COLO668 (cell line): ENCODE results near the gene TMEM255B.

ENCODE experiments used
- DNase-seq: peaks from one replicate; lab custom pipeline; 2025; ENCODE audit not compliant: unreplicated experiment; lab: John Stamatoyannopoulos, UW

TMEM255B gene

DNA sequence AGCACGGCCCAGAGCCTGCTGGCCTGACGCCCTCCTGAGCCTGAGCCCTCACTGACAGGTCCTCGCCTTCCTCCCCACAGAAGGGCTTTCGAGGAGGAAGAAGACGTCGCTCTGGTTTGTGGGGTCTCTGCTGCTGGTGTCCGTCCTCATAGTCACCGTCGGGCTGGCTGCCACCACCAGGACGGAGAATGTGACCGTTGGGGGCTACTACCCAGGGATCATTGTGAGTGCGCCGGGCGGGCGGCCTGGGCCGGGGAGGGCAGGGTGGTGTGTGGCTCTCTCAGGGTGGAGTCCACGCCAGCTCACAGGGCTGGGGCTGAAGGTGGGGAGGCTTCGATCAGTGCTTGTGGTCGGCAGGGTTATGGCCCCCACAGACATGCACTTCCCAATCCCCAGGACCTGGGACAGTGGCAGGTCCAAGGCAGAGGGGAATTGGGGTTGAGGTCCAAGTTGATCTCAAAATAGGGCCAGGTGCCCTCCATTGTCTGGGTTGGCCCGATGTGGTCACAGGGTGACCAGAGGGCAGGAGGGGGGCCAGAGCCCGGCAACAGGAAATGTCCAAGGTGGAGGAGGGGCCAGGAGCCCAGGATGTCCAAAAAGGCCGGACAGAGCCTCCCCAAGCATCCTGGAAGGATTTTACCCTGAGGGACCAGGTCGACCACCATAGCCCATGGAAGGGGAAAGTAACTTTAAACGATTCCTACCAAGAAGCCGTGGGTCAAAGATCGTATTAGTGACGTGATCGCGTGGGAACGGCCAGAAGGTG is 7.2 kb downstream of the TMEM255B start:
- DNase-seq: no peak

DNA sequence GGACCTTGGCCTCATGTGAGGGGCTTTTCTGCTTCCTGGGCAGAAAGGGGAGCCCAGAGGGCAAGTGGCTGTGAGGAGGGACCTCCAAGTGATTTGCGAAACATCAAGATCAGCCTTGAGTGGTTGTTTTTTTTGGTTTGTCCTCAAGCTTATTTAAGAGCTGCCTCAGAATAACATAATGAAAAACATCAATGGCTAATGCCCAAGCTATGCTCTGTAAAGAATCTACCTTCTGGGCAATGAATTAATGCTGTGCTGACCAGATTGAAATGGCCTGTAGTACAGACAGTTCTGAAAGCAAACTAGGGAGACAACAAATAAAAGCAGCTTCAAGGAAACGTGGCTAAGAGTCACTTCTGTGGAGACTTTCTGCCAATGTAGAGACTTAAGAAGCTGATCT is 8.3 kb downstream of the TMEM255B start:
- no peak for DNase-seq

DNA sequence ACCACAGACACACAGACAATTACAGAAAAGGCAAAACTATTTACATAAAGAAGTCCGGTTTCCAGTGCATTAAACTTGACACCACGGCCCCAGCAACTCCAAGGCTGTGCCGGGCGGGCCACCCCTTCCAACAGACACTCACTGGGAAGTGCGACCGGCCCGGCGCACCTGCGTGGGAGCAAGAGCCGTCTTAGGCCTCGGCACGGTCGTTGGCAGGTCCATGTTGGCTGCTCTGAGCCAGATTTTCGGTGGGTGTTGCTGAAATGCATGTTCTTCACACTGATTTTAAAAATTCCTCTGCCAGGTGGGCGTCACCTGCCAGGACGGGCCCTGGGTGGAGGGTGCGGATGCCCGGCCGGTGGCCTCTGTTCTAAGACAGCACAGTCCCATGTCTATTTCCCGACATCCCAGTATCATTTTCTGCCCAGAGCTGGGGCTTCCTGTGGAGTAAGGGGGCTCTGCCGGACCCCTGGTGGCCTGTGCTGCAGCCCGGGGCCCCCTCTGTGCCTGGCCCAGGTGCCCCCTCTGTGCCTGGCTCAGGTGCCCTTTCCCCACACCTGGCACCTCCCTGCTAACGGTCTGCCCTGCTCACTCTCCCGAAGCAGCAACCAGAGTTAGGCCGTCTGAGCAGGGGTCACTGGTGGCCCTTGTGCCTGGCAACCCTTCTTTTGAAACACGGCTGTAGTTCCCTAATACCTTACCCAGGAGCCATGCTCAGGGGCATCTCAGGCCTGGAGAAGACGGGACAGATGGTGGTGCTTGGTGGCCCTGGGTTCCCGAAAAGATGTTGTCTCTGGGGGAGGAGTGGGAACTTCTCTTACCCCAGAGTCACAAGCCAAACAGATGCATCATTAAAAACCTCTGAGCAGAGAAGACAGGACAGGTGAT is 9.2 kb downstream of the TMEM255B start:
- DNase-seq: no peak

DNA sequence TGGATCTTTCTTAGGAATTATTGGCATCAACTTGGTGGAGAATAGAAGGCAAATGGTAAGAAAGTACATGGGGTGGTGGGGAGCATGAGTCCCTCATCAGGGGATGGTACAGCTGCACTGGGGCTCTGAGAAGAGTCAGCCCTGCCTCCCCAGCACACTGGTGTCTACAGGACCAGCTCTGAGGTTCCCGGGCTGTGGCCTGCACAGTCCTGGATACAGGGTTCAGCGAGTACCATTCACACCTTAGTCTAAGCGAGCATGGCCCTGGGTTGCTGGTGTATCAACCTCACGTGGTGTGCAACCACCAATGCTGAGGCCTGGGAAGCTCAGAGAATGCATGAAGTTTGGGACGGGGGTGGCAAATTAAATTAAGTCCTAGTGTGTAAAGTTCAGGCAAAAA is 10.1 kb downstream of the TMEM255B start:
- no peak for DNase-seq

DNA sequence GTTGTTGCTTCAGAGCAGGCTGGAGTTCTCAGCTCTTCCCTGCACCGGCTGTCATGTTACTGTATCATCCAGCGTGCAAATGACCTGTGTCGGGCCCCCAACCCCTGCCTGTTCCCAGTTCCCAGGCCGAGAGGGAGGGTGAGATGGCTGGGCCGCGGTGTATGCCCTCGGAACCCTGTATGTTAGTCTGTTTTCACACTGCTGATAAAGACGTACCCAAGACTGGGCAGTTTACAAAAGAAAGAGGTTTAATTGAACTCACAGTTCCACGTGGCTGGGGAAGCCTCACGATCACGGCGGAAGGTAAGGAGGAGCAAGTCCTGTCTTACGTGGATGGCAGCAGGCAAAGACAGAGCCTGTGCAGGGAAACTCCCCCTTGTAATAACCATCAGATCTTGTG is 10.9 kb downstream of the TMEM255B start:
- DNase-seq: no peak

DNA sequence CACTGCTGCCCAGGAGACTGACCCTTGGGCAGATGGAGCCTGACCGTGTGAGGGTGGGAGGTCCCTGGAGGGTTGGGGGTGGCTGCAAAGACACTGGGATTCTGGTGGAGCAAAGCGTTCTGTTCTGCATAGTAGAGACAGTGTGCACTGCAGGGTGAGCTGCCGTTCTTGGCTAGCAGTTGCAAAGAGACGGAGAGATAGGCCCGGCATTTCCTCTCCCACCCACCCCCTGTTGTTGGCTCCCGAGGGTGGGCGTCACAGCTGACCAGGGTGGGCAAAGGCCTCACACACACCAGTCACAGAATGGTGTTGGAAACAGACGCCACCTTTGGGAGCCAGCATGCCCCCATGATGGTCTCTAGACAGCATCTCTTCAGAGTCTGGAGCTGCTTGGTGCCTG is 11.4 kb downstream of the TMEM255B start:
- DNase-seq: no peak

DNA sequence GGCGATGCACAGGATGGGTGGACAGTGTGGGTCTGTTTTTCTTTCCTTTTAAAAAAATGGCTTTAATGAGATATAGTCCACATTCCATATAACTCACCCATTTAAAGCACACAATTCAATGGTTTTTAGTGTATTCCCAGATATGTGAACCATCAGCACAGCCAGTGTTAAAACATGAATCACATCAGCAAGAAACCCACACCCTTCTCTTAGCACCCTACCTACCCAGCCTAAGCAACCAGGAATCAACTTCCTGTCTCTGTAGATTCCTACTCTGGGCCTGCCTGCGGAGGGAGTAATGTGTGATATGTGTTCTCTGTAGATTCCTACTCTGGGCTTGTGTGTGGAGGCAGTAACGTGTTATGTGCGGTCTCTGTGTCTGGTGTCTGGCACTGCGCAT is 11.9 kb downstream of the TMEM255B start:
- no peak for DNase-seq

DNA sequence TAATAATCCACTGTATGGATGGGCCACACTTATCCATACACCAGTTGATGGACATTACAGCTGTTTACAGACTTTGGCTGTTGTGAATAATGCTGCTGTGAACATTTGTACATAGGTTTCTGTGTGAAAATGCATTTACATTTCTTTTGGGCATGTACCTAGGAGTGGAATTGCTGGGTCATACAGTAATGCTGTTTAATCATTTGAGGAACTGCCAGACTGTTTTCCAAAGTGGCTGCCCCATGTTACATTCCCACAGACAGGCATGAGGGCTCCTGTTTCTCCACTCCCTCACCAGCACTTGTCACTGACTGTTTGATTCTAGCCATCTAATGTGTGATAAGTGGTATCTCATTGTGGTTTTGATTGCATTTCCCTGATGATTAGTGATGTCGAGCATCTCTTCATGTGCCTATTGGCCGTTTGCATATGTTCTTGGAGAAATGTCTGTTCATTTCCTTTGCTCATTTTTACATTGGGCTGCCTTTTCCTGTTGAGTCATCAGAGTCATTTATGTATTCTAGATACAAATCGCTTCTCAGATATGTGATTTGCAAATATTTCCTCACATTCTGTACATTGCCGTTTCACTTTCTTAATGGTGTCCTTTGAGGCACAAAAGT is 12.8 kb downstream of the TMEM255B start:
- DNase-seq: no peak

DNA sequence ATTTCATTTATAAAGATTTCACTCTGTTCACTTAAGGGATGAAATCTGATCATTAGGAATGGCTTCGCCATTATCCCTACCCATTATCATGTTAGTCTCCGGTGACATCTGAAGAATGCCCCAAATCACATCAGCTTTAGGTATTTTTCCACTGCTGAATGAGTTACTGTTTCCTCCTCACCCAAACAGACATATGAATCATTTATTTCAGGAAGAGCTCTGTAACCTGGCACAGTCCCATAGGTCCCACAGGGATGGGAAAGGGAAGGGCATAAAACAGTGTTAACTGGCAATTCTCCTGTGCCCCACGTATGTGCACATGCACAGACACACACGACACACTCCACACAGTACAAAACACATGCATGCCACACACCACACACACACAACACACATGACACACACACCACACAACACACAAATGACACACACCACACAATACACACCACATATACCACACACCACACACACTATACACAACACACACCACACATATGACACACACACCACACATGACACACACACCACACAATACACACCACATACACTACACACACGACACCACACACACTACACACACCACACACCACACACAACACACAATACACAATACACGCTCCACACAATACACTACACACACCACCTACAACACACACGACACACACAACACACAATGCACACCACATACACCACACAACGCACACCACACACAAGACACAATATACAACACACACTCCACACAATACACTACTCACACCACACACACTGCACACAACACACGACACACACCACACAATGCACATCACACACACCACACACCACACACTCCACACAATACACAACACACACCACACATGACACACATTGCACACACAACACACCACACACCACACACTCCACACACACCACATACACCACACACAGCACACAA is 15.4 kb downstream of the TMEM255B start:
- no peak for DNase-seq

DNA sequence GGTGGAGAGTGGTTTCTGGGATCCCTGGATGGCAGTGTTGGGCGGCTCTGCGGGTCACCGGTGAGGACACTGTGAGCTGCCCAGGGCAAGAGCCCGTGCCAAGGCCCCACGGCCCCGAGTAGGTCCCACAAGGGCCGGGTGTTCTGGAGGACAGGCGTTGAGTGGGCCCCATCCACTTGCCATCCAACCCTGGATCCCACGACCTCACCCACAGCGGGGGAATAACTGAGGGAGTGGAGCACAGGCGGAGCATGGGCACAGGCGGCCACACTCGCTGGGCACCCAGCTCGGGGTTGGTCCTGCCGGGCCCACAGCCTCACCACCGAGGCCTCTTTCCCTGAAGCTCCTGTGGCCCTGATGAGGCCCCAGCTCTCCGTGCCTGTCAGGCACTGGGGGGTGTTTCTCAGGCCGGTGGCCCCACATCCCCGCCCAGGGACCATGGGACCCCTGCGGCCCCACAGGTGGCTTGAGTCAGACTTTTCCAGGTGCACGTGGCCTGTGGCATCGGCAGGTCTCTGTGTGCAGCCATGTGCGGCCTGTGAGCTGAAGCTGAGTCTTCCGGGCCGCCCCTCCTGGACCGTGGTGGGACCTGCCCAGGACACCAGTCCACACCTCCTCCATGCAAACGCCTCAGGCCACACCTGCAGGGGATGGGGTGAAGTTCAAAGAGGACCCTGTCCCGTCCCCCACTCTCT is 16.6 kb downstream of the TMEM255B start:
- peak; percentile 75 for DNase-seq

DNA sequence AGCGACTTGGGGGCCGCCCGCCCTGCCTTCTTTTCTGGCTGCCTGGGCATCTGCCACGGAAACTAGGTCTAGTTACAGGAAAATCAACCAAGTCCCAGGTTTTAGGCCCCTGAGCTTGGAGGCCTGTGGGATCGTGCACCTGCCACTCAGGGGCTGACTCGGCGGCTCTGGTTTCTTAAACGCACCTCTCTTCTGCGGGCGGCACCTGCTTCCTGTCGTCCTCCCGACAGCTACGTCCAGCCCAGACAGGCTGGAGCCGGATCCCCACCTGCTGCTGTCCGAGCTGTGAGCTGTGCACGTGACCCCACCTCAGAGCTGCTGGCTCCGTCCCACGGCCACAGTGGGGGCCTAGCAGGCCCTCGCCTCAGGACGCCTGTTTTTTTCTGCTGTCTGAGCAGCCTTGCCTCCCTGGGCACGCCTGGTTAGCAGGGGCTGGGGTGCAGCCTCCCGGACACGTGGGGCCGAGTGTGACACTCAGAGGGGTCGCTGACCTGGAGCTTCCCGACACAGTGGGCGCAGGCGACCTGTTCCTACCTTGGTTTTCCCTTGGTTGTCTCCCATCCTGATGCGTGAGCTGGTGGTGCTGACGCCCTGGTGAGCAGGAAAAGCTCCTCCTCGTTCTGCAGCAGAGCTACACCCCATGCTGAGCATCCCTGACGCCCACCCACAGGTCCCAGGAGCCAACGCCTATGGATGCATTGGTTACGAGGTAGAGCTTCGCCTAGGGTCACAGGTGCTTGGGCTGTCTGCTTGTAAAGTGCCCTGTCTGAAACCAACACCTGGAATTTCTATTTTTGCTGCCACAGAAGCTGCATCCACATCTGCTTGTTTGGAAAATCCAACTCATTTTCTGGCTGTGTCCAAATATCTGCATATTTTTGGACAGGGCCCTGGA is 17.5 kb downstream of the TMEM255B start:
- peak; percentile 99 for DNase-seq

DNA sequence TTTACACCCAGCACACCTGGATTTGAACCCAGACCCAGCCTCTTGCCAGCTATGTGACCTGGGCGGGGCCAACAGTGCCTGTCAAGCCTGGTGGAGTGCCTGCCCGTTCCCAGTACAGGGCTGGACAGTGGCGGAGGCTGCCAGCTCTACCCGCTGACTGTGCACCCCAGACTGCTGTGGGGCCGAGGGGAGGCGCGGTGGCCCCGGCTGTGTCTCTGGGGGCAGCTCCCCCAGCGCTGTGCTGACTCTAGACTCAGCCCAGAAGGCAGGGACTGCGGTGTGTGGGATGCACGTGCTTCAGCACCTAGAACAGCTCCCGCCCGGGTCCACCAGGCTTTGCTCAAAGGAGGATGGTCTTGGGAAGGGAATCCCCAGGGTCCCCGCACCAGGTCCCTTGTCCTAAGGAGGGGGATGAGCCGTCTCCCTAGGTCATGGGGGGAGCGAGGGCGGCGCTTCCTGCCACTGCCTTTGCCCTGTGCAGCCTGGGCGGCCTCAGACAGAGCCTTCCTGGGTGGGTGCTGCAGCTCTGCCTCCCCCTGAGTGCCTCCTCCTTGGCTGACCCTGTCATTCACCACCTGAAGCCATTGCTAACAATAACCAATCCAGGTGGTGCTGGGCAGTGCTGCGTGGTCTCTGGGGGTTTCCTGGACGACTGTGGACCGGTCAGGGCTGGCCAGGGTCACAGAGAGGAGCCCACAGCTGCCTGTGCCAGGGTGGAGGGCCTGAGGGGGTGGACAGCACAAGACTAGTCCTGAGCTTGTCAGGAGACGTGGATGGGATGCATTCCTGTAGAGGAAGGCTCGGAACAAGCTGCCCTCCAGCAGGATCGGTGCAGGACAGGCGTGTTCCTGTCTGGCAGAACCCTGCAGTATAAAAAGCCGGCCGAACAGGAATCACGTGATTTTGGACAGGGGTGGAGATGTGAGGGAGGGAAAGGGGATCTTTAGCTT is 18.6 kb downstream of the TMEM255B start:
- no peak for DNase-seq

DNA sequence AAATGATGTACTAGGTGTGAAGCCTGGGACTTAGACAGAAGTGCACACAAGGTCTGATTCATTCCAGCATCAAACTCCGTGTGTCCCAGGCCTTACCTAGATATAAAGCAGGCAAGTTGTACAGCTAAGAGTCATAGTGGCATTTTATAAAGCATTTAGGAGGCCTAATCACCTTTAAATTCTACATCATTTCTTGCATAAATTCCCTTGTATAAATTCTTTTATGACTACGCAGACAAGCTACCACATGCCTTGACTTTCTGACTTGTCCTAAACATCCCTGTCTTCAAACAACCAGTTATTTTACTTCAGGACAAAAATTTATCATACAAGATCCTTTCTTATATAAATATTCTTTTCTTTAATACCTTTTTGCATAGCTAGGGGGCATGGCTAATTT is 22.5 kb downstream of the TMEM255B start:
- no peak for DNase-seq

DNA sequence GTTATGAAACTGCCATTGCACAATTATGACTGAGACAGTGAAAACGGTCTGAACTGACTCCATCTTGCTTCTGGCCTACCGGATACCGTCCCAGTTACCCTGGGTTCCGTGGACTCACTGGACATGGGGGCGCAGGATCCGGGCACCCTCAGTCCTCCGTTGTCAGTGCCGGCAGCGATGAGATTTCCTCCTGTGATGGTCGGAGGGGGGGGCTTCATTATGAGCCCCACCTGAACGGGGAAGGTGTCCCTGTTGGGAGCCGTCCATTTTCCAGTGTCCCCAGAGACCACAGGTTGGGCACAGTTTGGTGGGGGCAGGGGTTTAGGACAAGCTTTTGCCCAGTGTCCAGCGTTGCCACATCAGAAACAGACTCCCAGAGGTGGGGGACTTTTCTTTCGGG is 23.4 kb downstream of the TMEM255B start:
- no peak for DNase-seq

DNA sequence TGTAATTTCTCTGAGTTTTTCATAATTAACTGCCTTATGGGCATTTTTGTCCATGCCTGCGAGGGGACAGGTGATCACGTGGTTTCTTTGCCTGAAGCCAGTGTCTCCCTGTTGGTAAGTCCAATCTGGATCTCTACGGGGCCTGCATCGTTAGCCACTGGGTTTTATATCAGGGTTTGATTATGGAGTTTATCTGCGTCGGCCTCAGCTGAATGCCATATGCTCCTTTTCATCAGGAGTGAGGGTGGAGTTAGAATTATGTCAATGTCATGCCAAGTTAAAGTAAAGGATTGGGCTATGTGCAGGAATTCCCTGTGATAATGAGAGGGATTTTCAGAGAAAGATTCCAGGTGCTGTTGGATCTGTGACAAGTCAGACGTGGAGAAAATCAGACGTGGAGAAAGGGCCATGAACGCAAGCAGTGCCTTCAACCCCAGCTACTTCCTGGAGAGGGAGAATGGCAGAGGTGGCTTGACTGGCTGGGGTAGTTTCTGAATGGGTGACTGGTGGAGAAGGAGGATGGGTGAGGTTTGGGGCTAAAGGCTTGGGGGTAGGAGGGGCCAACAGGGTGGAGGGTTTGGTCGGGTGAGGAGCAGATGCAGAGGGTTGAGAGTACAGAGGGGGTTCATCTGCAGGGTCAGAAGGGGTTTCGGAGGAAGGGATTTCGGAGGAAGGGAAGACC is 24.3 kb downstream of the TMEM255B start:
- no peak for DNase-seq

DNA sequence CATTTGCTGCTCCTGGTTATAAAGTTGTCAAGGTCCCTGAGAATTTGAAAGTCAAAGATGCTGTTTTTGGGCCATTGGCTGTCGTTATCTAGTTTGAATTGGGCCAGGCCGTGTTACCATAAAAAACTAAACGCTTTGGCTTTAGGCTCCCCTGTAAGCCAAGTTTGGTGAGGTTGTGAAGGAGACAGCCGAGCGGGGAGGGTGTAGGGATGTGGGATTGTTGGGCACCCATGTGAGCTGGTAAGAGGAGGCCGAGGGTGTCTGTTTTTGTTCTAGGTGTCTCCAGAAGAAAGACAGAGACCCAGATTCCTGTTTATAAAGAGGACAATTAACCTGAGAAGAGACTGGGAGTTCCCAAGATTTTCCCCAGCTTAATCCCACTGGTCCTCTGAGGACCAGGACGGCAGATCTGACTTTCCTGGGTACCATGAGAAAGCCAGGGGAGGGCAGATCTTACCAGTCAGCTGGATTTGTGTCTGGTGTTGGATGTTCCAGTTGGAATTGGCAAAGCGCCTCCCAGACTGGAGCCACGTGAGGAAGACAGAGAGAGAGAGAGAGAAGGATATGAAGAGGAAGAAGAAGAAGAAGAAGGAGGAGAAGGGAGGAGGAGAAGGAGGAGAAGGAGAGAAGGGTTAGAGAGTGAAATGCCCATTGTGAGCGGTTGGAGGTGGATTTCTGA is 25.1 kb downstream of the TMEM255B start:
- DNase-seq: no peak

DNA sequence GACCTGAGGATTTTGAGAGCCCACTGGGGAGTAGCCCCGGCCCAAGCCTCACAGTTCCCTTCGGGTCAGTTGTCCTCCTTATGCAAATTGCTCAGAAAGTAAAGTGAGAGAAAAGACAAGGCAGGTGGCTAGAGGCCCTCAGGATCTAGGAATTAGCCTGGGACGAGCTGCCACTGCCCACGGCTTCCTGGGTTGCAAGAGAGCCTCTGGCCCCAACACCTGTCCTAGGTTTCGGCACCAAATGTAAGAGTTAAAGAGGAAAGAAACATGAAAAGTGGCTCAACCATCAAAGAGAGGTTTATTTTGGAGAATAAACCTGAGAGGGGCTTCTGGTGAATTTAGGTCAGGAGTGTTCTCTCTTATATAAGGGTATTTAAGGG is 25.6 kb downstream of the TMEM255B start:
- DNase-seq: no peak
